HepG2 (cell line): ENCODE results near the gene C19orf85. TPM values are rescaled to one million over a fixed set of nuclear protein-coding genes. Genes with fewer than 3 reads are reported as not detected.
A peak's percentile ranks its signal among the peaks of the same experiment; 100 is the strongest.

Source experiments
- ARNT2 ChIP-seq: sonication (generic); formaldehyde crosslinking; IDR thresholded peaks from 2 replicates; pipeline ENCODE4 v1.8.0; 2022; ENCODE audit warnings: mild to moderate bottlenecking, low read depth, missing genetic modification reagents, moderate library complexity
- CEBPG ChIP-seq: IDR thresholded peaks from 2 replicates; pipeline ENCODE4 v1.6.1; 2016
- DNMT3B ChIP-seq: conservative IDR thresholded peaks from 2 replicates; pipeline ENCODE4 v1.6.1; 2016; ENCODE audit warnings: missing biosample characterization, control low read depth
- FLYWCH1 ChIP-seq: sonication (generic); formaldehyde crosslinking; IDR thresholded peaks from 2 replicates; pipeline ENCODE4 v1.8.1; 2023; ENCODE audit warnings: mild to moderate bottlenecking, missing genetic modification reagents
- HOXA3 ChIP-seq: sonication (generic); formaldehyde crosslinking; IDR thresholded peaks from 2 replicates; pipeline ENCODE4 v1.5.0; 2020; ENCODE audit warnings: missing genetic modification reagents
- KLF13 ChIP-seq: sonication (generic); formaldehyde crosslinking; IDR thresholded peaks from 2 replicates; pipeline ENCODE4 v1.4.0; 2020; ENCODE audit warnings: mild to moderate bottlenecking, missing genetic modification reagents
- MAFF ChIP-seq: IDR thresholded peaks from 2 replicates; pipeline ENCODE4 v1.6.1; 2011; ENCODE audit warnings: low read depth, low read length, improper control_type of control experiment
- NFE2L2 ChIP-seq: fragments of 150-350 bp; IDR thresholded peaks from 2 replicates; pipeline ENCODE4 v1.6.1; 2014; ENCODE audit warnings: low read length
- PTBP1 ChIP-seq: fragments of 200-400 bp; formaldehyde crosslinking; IDR thresholded peaks from 2 replicates; pipeline ENCODE4 v1.6.1; 2018; ENCODE audit warnings: low read length, low read depth; ENCODE audit not compliant: poor library complexity, severe bottlenecking
- SCMH1 ChIP-seq: sonication (generic); formaldehyde crosslinking; IDR thresholded peaks from 2 replicates; pipeline ENCODE4 v1.9.0; 2021; ENCODE audit warnings: missing genetic modification reagents, mild to moderate bottlenecking, borderline replicate concordance
- STAT5B ChIP-seq: sonication (generic); formaldehyde crosslinking; IDR thresholded peaks from 2 replicates; pipeline ENCODE4 v1.4.0; 2020; ENCODE audit warnings: missing genetic modification reagents
- YY1 ChIP-seq: IDR thresholded peaks from 2 replicates; pipeline ENCODE4 v1.6.1; 2011; ENCODE audit warnings: low read length, low read depth, moderate library complexity, mild to moderate bottlenecking; ENCODE audit not compliant: insufficient read depth, insufficient replicate concordance
- ZBTB7B ChIP-seq: sonication (generic); formaldehyde crosslinking; IDR thresholded peaks from 2 replicates; pipeline ENCODE4 v1.4.0; 2020; ENCODE audit warnings: missing genetic modification reagents
- ZNF160 ChIP-seq: sonication (generic); formaldehyde crosslinking; IDR thresholded peaks from 2 replicates; pipeline ENCODE4 v1.8.0; 2022; ENCODE audit warnings: mild to moderate bottlenecking, inconsistent platforms, missing genetic modification reagents
- ZNF234 ChIP-seq: sonication (generic); formaldehyde crosslinking; conservative IDR thresholded peaks from 2 replicates; pipeline ENCODE4 v1.5.1; 2020; ENCODE audit warnings: mild to moderate bottlenecking, missing genetic modification reagents
- ZNF260 ChIP-seq: sonication (generic); formaldehyde crosslinking; IDR thresholded peaks from 2 replicates; pipeline ENCODE4 v1.4.0; 2020; ENCODE audit warnings: missing genetic modification reagents, low read depth, mild to moderate bottlenecking, borderline replicate concordance
- ZNF317 ChIP-seq: sonication (generic); formaldehyde crosslinking; IDR thresholded peaks from 2 replicates; pipeline ENCODE4 v1.5.0; 2020; ENCODE audit warnings: mild to moderate bottlenecking, missing genetic modification reagents
- ZNF546 ChIP-seq: sonication (generic); formaldehyde crosslinking; conservative IDR thresholded peaks from 2 replicates; pipeline ENCODE4 v1.8.1; 2023; ENCODE audit warnings: mild to moderate bottlenecking, missing genetic modification reagents
- ZNF605 ChIP-seq: sonication (generic); formaldehyde crosslinking; IDR thresholded peaks from 2 replicates; pipeline ENCODE4 v1.8.0; 2022; ENCODE audit warnings: mild to moderate bottlenecking, missing genetic modification reagents
- ZNF674 ChIP-seq: sonication (generic); formaldehyde crosslinking; IDR thresholded peaks from 2 replicates; pipeline ENCODE4 v1.5.0; 2020; ENCODE audit warnings: low read depth, mild to moderate bottlenecking, missing genetic modification reagents
- polyA plus RNA-seq, 8 experiments: library from polyadenylated mRNA; depleted of rRNA in 3 of 8; stranded (reverse) in 7 of 8; unstranded in 1 of 8; fragments of >200 nt; fragmentation: Illumina TruSeq in 4 of 8; extraction: Trizol in 4 of 8; gene quantifications; 2 replicates each; pipeline versions ENCODE4 v1.2.1 to v1.2.3, GENCODE V29; 2011 to 2016; ENCODE audit warnings: low read depth in 4 of 8, missing spikeins in 1 of 8, mixed read lengths in 1 of 8; ENCODE audit not compliant: insufficient read depth in 1 of 8
- total RNA-seq, 5 experiments: library from RNA; depleted of rRNA; stranded (reverse); fragments of >200 nt; fragmentation: Illumina TruSeq; extraction: Trizol; gene quantifications; 2 replicates each; pipeline ENCODE4 v1.2.3, GENCODE V29; 2016; ENCODE audit warnings: low read depth in 1 of 5
- TF ChIP-seq, protein P1 (sequence below): sonication (generic); formaldehyde crosslinking; IDR thresholded peaks from 2 replicates; pipeline ENCODE4 v1.8.1; 2023; ENCODE audit warnings: mild to moderate bottlenecking, inconsistent platforms, moderate library complexity, missing genetic modification reagents, borderline replicate concordance
- TF ChIP-seq, protein P2 (sequence below): sonication (generic); formaldehyde crosslinking; IDR thresholded peaks from 2 replicates; pipeline ENCODE4 v1.4.0; 2020; ENCODE audit warnings: missing genetic modification reagents
- TF ChIP-seq, protein P3 (sequence below): conservative IDR thresholded peaks from 2 replicates; pipeline ENCODE4 v1.6.1; 2018; ENCODE audit warnings: missing genetic modification reagents
- TF ChIP-seq, protein P4 (sequence below): sonication (generic); formaldehyde crosslinking; IDR thresholded peaks from 2 replicates; pipeline ENCODE4 v1.5.0; 2020; ENCODE audit warnings: missing genetic modification reagents, mild to moderate bottlenecking, borderline replicate concordance

The C19orf85 gene
- total and polyA plus RNA-seq, 2 of the 13 experiments (the other 11 are each of a cell fraction or from before 2014, with no cell fraction given), result not detected

DNA sequence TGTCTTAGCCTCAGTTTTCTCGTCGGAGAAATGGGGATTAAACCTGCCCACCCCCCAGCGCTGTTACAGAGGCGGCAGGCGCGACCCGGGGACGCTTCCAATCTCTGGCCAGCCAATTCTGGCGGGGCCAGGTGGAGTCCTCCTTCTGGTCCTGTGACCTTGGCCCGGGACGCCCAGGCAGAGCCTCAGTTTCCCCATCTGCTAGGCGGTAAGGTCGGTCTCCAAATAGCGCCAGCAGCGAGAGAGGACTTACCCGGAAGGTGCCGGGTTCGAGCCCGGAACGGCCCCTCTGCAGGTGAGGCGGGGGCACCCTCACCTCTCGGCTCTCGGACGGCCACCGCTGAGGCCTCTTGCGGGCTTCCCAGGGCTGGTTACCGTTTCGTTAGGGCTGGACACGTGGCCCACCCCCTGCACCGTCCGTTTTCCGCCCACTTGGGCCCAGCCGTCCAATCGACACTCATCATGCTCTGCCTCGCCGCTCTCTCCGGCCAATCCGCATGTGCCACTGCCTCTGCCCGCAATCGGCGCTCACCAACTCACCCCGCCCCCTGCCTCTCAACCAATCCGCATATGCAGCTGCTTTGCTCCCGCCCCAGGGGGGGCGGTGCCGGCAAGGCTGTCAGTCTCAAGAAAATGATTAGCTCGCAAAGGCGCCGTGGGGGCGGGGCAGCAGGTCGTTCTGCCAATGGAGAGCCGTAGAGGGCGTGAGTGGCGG lies 3.1 kb downstream of the C19orf85 start, which contains the start of gene ISOC2 (continued):
- TF ChIP-seq ZNF605, result peak; percentile 89
- 0 out of 2 replicates have a peak, but pooled peaks have one; percentile 12 for TF ChIP-seq CEBPG (CRISPR knock-in tag)
- TF ChIP-seq, protein P1, sequence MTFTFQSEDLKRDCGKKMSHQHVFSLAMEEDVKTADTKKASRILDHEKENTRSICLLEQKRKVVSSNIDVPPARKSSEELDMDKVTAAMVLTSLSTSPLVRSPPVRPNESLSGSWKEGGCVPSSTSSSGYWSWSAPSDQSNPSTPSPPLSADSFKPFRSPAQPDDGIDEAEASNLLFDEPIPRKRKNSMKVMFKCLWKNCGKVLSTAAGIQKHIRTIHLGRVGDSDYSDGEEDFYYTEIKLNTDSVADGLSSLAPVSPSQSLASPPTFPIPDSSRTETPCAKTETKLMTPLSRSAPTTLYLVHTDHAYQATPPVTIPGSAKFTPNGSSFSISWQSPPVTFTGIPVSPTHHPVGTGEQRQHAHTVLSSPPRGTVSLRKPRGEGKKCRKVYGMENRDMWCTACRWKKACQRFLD, result no peak
- no peak for TF ChIP-seq FLYWCH1
- no peak for TF ChIP-seq SCMH1 (CRISPR knock-in tag)
- peak; percentile 29; the same call in 1 of the 2 replicates for TF ChIP-seq MAFF
- peak; percentile 78 for TF ChIP-seq HOXA3 (CRISPR knock-in tag)
- TF ChIP-seq ARNT2, result peak; percentile 81
- TF ChIP-seq, protein P2, sequence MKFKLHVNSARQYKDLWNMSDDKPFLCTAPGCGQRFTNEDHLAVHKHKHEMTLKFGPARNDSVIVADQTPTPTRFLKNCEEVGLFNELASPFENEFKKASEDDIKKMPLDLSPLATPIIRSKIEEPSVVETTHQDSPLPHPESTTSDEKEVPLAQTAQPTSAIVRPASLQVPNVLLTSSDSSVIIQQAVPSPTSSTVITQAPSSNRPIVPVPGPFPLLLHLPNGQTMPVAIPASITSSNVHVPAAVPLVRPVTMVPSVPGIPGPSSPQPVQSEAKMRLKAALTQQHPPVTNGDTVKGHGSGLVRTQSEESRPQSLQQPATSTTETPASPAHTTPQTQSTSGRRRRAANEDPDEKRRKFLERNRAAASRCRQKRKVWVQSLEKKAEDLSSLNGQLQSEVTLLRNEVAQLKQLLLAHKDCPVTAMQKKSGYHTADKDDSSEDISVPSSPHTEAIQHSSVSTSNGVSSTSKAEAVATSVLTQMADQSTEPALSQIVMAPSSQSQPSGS (CRISPR knock-in tag), result peak; percentile 50; the same call in 1 of the 2 replicates
- TF ChIP-seq, protein P3, sequence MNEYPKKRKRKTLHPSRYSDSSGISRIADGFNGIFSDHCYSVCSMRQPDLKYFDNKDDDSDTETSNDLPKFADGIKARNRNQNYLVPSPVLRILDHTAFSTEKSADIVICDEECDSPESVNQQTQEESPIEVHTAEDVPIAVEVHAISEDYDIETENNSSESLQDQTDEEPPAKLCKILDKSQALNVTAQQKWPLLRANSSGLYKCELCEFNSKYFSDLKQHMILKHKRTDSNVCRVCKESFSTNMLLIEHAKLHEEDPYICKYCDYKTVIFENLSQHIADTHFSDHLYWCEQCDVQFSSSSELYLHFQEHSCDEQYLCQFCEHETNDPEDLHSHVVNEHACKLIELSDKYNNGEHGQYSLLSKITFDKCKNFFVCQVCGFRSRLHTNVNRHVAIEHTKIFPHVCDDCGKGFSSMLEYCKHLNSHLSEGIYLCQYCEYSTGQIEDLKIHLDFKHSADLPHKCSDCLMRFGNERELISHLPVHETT (CRISPR knock-in tag), result peak; percentile 64
- no peak for TF ChIP-seq ZNF260 (CRISPR knock-in tag)
- 0 out of 2 replicates have a peak, but pooled peaks have one; percentile 55 for TF ChIP-seq STAT5B (CRISPR knock-in tag)
- TF ChIP-seq YY1, result no peak
- peak; percentile 81 for TF ChIP-seq PTBP1
- no peak for TF ChIP-seq ZNF160
- TF ChIP-seq, protein P4, sequence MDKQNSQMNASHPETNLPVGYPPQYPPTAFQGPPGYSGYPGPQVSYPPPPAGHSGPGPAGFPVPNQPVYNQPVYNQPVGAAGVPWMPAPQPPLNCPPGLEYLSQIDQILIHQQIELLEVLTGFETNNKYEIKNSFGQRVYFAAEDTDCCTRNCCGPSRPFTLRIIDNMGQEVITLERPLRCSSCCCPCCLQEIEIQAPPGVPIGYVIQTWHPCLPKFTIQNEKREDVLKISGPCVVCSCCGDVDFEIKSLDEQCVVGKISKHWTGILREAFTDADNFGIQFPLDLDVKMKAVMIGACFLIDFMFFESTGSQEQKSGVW (CRISPR knock-in tag), result no peak
- peak; percentile 57; the same call in 1 of the 2 replicates for TF ChIP-seq ZNF234 (CRISPR knock-in tag)
- peak; percentile 46; the same call in 1 of the 2 replicates for TF ChIP-seq ZNF546 (CRISPR knock-in tag)
- no peak for TF ChIP-seq KLF13
- TF ChIP-seq ZNF674 (CRISPR knock-in tag), result no peak
- no peak for TF ChIP-seq DNMT3B (CRISPR knock-in tag)
- peak; percentile 41; the same call in 1 of the 2 replicates for TF ChIP-seq ZNF317 (CRISPR knock-in tag)
- TF ChIP-seq NFE2L2, result no peak
- TF ChIP-seq ZBTB7B (CRISPR knock-in tag), result 0 out of 2 replicates have a peak, but pooled peaks have one; percentile 13
